Left renal pelvis (tissue), 4 donors: Measurements from ENCODE around the gene KRTAP17-1. TPM values are rescaled to one million over a fixed set of nuclear protein-coding genes. Genes with fewer than 3 reads are reported as not detected.

ENCODE experiments used
- polyA plus RNA-seq, 4 donors: library from polyadenylated mRNA; unstranded; fragments of 120-200 nt; gene quantifications; one replicate each; pipeline ENCODE4 v1.2.1, GENCODE V29; 2013; ENCODE audit not compliant: insufficient read length in 4 of 4

KRTAP17-1 gene
- polyA plus RNA-seq, 4 donors, result not detected

Other genes starting within 250 kb of the KRTAP17-1 start
- gene KRTAP2-4, start 249.8 kb downstream of the KRTAP17-1 start, polyA plus RNA-seq, result not detected
- gene KRTAP4-7, start 231.6 kb downstream of the KRTAP17-1 start, polyA plus RNA-seq, result not detected
- not detected for gene KRTAP4-8, start 217.6 kb downstream of the KRTAP17-1 start, polyA plus RNA-seq
- gene KRTAP4-16, start 213.5 kb downstream of the KRTAP17-1 start, polyA plus RNA-seq, result not detected
- not detected for gene KRTAP4-9, start 210.3 kb downstream of the KRTAP17-1 start, polyA plus RNA-seq
- gene KRTAP4-11, start 197.3 kb downstream of the KRTAP17-1 start, polyA plus RNA-seq, result not detected
- not detected for gene KRTAP4-12, start 191.5 kb downstream of the KRTAP17-1 start, polyA plus RNA-seq
- not detected for gene KRTAP4-6, start 175.2 kb downstream of the KRTAP17-1 start, polyA plus RNA-seq
- not detected for gene KRTAP4-5, start 165.9 kb downstream of the KRTAP17-1 start, polyA plus RNA-seq
- gene KRTAP4-4, start 155.0 kb downstream of the KRTAP17-1 start, polyA plus RNA-seq, result not detected
- gene KRTAP4-3, start 147.5 kb downstream of the KRTAP17-1 start, polyA plus RNA-seq, result not detected
- gene KRTAP4-2, start 137.5 kb downstream of the KRTAP17-1 start, polyA plus RNA-seq, result not detected
- not detected for gene KRTAP4-1, start 130.8 kb downstream of the KRTAP17-1 start, polyA plus RNA-seq
- gene KRTAP9-1, start 125.8 kb downstream of the KRTAP17-1 start, polyA plus RNA-seq, result not detected
- not detected for gene KRTAP9-2, start 89.1 kb downstream of the KRTAP17-1 start, polyA plus RNA-seq
- gene KRTAP9-3, start 83.3 kb downstream of the KRTAP17-1 start, polyA plus RNA-seq, result not detected
- not detected for gene KRTAP9-8, start 77.7 kb downstream of the KRTAP17-1 start, polyA plus RNA-seq
- not detected for gene KRTAP9-4, start 66.0 kb downstream of the KRTAP17-1 start, polyA plus RNA-seq
- not detected for gene KRTAP9-9, start 60.3 kb downstream of the KRTAP17-1 start, polyA plus RNA-seq
- gene KRTAP9-6, start 50.3 kb downstream of the KRTAP17-1 start, polyA plus RNA-seq, result not detected
- not detected for gene KRTAP9-7, start 40.0 kb downstream of the KRTAP17-1 start, polyA plus RNA-seq
- gene KRTAP29-1, start 12.9 kb downstream of the KRTAP17-1 start, polyA plus RNA-seq, result not detected
- not detected for gene KRTAP16-1, start 6.4 kb downstream of the KRTAP17-1 start, polyA plus RNA-seq
- gene KRT33A, start 35.1 kb upstream of the KRTAP17-1 start, polyA plus RNA-seq, result not detected
- not detected for gene KRT33B, start 54.1 kb upstream of the KRTAP17-1 start, polyA plus RNA-seq
- not detected for gene KRT34, start 66.6 kb upstream of the KRTAP17-1 start, polyA plus RNA-seq
- gene KRT31, start 81.9 kb upstream of the KRTAP17-1 start, polyA plus RNA-seq, result under 1 TPM in 1 of 4 donors, not detected in 3; 0.08 TPM
- gene KRT37, start 108.9 kb upstream of the KRTAP17-1 start, polyA plus RNA-seq, result not detected
- gene KRT38, start 125.3 kb upstream of the KRTAP17-1 start, polyA plus RNA-seq, result not detected
- not detected for gene KRT32, start 151.7 kb upstream of the KRTAP17-1 start, polyA plus RNA-seq
- gene KRT35, start 165.4 kb upstream of the KRTAP17-1 start, polyA plus RNA-seq, result under 1 TPM in 2 of 4 donors, not detected in 2; 0.07 to 0.09 TPM
- gene KRT36, start 174.2 kb upstream of the KRTAP17-1 start, polyA plus RNA-seq, result under 1 TPM in 1 of 4 donors, not detected in 3; 0.12 TPM
- 10 to 100 TPM in 1 of 4 donors, 1 to 10 TPM in 2, under 1 TPM in 1; 0.54 to 37.8 (median 1.9) TPM for gene KRT13, start 189.9 kb upstream of the KRTAP17-1 start, polyA plus RNA-seq
- gene KRT15, start 203.2 kb upstream of the KRTAP17-1 start, polyA plus RNA-seq, result 1 to 10 TPM in 3 of 4 donors, under 1 TPM in 1; 0.72 to 3.1 (median 1.6) TPM
- gene KRT19, start 212.6 kb upstream of the KRTAP17-1 start, polyA plus RNA-seq, result 100 to 1,000 TPM in 3 of 4 donors, 10 to 100 TPM in 1; 22.8 to 304 (median 176) TPM